HG03457 (cell line): ENCODE measurements around the gene PPP1R12C.

Source experiments
- ATAC-seq: cut with Tn5 transposase; IDR thresholded peaks from one replicate; pipeline ENCODE4 v1.9.1; 2021; ENCODE audit warnings: moderate number of reproducible peaks; ENCODE audit not compliant: unreplicated experiment

The PPP1R12C gene

DNA sequence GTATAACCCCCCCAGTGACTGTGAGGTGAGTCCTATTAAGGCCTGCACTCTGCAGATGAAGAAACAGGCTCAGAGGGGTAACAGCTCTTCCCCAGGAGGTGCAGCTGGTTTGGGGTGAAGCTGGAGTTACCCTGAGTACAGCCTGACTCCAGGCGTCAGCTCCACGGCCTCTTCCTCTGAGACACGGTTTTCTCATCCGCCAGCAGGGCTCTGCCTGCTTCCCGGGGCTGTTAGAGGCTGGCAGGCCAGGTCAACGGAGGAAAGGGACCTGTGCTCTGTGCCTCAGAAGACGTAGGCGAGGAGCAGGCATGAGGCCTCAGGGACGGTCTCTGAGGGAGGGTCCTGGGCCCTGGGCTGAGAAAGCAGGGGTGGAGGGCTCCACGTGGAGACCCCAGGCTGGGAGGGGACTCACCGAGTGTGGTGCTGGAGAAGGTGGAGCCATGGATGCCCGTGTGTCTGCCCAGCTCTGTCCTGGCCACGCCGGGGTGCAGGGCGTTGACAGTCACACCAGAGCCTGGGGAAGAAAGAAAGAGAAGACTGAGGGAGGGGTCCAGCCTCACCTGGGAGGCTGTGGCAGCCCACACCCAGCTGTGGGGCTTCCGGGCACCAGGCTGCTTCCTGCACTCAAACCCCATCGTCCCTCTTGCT lies 70.3 kb downstream of the PPP1R12C start:
- ATAC-seq, result no peak

- ATAC-seq, result no peak
Measured at GRCh38 chr19:55044771-55045716, 72.4 kb downstream of the PPP1R12C start.

- ATAC-seq, result no peak
Measured at GRCh38 chr19:55044286-55044685, 73.2 kb downstream of the PPP1R12C start.

- ATAC-seq, result no peak
Measured at GRCh38 chr19:55042688-55043087, 74.7 kb downstream of the PPP1R12C start.

DNA sequence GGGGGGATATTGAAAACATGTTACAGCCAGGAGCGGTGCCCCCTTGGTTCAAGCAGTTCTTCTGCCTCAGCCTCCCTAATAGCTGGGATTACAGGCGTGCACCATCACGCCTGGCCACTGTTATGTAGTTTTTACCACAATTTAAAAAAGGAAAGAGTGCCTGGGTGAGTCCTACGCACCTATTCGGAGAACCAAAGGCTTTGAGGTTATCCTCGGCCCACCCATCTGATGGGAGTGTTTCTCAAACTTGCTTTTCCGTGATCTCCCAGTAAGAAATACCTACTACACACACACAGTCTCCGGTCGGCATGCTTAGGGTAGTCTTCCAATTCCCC lies 75.1 kb downstream of the PPP1R12C start:
- ATAC-seq, result no peak

GRCh38 chr19:55041627-55042343 lies 75.7 kb downstream of the PPP1R12C start:
- no peak for ATAC-seq

GRCh38 chr19:55041244-55041626 lies 76.2 kb downstream of the PPP1R12C start:
- no peak for ATAC-seq
